ENCODE measurements around the gene NANOS3.

The NANOS3 gene

DNA sequence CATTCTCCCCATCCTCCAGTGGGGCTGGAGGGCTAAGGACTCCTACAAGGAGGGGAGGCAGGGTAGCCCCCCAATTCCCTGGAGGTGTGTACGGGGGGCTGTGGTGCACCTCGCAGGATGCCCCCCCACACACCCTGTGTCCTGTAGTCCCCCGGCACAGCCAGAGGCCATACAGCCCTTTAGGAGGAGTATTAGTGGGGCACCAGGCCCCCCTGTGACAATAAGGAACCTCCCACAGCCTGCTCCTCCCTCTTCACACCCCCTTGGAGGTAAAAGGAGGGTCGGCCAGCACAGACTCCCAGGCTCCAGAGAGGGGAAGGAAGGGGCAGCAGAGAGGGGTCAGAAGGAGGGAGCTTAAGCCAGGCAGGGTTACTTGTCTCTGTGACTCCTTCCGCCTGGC lies at the start of gene NANOS3:
TSS of gene NANOS3 (plus strand) at position 301 of the 400 bp plus-strand sequence. CDS start 115 bp downstream, outside the sequence.
- no peak for DNase-seq

DNA sequence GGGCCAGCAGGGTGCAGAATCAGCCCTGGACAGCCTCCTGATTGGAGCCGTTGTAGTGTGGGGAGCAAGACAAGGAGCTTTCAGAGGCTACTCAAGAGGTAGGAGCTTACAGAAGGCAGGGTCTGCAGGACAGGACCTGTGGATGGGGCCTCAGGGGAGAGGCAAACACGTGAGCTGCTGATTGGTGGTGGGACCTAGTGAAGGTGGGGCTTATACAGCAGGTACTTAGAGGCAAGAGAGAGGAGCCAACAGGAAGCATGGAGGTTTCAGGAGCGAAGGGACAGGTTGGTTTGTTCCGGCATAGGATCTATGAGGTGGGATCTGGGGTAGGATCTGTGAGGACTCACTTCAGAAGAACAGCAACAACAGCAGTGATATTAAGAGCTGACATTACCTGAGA lies 49.3 kb upstream of the NANOS3 start:
- DNase-seq: no peak

DNA sequence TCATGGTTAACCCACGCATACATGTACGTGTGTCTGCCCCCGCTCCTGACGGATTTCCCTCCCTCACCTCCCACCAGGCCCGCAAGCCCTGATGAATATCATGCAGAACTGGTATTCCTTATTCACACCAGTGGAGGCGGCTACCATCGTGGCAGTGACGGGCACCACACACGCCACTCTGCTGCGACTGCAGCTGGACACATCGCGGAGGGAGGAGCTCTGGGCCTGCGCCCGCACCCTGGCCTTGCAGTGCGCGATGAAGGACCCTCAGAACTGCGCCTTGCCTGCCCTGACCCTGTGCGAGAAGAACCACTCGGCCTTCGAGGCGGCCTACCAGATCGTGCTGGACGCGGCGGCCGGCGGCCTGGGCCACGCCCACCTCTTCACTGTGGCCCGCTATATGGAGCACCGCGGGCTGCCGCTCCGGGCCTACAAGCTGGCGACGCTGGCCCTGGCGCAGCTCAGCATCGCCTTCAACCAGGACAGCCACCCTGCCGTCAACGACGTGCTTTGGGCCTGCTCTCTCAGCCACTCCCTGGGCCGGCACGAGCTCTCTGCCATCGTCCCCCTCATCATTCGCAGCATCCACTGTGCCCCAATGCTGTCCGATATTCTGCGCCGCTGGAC lies 46.7 kb upstream of the NANOS3 start:
- no peak for DNase-seq

- no peak for DNase-seq
These were observed 46.0 kb upstream of the NANOS3 start for GRCh38 chr19:13830741-13831536.

DNA sequence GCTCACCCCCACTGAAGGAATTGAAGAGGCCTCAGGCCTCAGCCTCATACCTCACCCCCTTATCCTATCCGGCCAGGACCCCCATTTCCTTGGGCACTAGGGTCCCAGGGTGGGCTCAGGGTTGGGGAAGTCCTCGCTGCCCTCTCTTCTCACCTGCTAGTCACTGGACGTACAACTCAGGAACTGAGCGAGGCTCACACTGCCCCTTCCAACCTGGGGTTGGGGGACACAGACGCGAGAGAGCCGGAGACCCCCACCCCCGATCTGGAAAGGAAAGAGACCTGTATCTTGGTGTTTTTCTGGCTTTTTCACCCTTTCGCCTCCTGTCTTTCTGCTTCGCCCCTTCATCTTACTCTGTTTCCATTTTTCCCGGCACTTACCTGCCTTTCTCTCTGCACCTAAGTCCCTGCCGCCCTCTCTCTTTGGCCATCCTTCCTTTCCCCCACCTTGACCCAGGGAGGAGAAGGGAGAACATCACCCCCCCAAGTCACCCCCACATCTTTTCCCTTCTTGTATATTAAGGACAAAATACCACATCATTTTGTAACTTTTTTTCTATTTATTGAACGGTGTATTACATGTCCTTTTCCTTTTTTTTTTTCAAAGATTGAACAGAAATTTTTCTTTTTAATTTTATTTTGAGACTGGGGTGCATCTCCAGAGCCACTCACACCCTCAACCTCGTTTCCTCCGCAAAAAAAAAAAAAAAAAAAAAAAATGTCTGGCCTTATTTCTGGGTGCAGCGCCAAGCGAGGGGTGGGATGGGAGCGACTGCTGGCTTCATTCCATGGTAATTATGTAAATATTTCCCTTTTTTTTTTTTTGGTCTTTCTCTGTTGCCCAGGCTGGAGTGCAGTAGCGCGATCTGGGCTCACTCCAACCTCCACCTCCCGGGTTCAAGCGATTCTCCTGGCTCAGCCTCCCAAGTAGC lies 45.1 kb upstream of the NANOS3 start:
- DNase-seq: no peak

DNA sequence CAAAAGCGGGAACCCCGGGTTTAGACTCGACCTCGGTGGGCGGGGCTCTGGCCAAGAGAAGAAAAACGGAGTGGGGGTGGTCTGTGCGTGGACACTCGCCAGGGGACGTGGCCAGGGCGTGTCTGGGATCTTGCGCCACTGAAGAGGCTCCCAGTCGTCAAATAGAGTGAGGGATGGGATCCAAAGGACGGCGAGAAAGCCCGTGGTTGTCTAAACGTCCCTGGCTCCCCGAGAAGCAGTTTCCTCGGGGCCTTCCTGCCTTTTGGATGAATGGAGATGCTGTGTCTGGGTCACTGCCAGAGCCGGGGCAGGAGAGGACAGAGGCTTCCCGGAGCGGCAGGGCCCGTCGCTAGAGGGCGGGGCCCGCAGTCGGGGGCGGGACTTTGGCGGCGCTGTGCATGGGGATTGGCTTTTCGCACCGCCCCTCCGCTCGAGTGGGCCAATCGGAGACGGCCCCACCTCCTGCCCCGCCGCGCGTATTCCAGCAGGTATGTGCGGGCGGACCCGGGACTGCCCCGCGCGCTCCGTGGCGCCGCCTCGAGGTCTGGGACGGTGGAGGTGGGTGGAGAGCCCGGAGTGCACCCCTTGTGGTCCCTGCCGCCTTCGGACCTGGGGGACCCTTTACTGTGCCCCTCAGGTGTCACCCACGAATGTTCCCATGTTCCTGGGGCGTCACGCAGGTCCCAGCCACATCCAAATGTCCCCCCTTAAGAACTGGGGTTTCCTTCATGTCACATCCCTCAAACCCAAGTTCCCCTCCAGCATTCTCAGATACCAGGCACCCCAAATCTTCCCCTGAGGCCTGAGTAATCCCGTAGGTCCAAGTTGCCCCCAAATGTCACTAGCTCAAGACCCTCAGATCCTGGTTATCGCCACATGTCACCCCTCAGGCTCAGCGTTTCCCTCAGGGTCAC lies 43.3 kb upstream of the NANOS3 start:
- DNase-seq: peak; percentile 94

DNA sequence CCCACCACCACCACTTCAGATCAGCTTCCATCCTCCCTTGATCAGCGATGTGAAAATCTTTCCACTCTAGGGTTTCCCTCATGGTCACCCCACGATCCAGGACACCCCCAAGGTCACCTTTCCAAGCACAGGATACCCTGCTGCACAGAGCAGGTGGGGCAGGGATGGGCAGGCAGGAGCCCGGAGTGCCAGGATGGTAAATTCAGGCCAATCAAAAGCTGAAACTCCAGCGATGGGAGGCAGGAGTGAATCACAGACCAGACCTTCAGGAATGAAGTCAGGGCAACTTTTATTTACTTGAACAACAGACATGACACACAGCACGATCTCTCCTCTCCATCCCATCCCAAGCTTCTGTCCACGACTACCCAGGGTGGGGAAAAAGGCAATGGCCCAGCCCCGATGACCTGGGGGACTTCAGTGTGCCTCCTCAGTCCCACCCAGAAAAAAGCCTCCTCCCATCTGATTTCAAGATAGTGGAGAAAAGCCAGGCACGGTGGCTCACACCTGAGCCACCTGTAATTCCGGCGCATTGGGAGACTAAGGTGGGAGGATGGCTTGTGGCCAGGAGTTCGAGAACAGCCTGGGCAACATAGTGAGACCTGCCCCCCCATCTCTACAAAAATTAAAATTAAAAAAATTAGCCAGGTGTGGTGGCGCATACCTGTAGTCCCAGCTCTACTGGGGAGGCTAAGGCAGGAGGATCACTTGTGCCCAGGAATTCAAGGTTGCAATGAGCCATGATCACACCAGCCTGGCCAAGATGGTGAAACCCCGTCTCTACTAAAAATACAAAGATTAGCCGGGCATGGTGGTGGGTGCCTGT lies 42.5 kb upstream of the NANOS3 start:
- peak; percentile 21 for DNase-seq

DNA sequence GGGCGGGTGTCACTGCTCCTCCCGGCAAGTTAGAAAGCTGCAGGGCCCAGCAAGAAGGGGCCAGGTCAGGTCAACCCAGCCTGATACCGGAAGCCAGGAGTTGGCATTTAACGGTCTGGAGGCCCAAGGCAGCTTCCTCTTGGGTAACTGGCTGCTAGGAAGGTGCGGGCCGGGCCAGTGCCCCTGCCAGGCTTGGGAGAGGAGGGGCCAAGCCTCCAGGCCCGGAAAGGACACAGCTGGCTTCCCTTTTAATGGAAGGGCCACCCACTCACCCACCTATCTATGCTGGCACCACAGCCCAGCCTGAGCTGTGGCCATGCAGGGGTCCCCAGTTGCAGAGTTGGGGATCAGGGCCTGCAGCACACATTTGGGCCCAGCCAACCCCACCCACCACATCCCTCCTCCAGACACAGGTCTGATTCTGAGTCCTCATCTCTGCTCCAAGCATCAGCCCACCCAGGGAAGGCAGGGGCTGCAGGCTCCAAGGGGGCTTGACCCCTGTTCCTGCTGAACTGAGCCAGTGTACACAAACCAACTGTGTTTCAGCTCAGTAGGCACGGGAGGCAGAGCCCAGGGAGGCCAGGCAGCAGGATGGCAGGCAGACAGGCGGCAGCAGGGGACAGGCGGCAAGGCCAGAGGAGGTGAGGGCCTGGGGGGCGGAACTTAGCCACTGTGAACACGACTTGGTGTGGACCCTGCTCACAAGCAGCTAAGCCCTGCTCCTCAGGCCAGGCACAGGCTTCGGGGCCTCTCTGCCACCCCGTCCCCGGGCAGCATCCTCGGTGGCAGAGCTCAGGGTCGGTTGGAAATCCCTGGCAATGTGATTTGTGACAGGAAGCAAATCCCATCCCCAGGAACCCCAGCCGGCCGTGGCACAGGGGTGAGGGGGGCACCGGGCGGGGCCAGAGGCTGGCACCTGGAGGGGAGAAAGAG lies 40.9 kb upstream of the NANOS3 start:
- DNase-seq: no peak

GRCh38 chr19:13838435-13839129 lies 38.4 kb upstream of the NANOS3 start:
- no peak for DNase-seq

DNA sequence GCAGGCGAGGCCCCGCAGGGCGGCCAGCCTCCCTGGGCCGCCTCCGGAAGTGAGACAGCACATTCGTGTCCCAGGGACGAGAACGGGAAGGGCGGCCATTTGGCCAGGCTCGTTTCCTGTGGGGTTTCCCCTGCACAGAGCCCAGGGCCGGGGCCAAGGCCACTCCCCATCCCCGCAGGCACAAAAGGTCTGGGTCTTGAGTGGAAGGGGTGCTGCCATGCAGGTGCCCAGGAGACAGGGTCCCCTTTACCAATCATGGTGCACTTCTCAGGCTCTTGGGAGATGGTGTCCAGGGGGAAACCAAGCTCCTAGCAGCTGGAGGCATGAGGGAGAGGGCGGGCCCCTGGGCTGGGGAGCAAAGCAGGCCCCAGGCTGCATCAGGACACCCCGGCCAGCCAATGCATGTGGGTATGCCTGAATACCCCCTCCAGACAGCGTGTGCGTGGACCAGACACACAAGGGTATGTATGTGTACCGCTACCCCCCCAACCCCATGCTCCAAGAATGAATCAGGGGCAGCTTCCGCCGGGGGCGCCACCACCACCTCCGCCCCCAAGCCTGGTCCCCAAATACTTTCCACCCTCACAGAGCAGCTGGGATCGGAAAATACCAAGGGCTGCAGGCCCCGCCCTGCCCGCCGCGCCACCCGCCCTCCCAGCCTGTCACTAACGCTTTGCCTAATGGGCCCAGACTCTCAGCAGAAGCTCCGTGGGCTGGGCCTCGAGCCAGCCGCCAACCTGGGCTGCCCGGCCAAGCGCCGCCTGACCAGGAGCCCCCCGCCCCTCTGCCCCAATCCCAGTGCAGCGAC lies 37.6 kb upstream of the NANOS3 start:
- peak; percentile 91 for DNase-seq

DNA sequence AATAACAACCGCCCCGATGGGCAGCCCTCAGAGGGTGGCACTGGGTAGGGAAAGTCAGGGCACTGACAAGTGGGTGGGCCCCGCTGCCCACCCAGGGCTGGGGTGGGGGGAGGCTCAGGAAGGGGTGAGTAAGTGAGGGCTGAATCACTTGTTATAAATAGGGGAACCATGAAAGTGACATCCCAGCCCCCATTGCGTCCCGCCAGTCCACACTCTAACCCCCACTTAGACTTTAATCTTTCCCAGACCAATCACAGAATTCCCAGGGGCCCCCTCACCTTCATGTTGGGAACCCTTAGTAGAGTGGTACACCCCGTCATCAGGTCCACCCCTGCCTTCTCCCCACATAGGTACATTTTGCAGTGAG lies 37.0 kb upstream of the NANOS3 start:
- no peak for DNase-seq

DNA sequence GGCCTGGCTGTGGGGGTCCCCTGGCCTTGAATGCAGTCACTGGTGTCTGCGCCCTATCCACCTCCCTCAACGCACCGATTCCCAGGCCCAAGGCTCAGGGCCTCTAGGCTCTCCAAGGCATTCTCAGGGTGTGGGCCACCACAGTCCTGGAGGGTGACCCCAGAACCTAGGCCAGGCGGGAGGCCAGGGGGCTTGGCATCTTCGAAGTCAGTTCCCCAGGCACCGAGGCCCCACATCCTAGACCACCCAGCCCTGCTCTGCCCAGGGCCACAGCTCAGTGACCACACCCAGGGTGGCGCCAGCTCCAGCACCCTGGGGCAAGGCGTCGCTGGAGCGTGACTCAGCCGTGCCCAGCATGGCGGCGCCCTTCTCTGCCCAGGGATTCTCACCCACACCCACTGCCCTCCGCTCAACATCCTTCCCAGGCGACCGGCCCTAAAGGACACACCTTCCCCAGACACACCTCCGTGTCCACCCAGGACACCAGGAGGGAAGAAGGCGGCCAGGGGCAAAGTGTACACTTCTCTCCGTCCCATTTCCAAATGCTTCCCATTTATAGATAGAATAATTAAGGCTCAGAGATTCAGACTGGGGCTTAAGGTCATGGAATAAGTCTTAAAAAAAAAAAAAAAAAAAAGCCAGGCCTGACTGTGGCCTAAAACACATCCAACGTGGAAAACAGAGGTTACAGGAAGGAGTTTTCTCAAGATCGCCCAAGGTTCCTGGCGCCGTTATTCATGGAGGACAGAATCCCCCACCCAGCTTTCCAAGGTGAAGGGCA lies 36.4 kb upstream of the NANOS3 start:
- no peak for DNase-seq

DNA sequence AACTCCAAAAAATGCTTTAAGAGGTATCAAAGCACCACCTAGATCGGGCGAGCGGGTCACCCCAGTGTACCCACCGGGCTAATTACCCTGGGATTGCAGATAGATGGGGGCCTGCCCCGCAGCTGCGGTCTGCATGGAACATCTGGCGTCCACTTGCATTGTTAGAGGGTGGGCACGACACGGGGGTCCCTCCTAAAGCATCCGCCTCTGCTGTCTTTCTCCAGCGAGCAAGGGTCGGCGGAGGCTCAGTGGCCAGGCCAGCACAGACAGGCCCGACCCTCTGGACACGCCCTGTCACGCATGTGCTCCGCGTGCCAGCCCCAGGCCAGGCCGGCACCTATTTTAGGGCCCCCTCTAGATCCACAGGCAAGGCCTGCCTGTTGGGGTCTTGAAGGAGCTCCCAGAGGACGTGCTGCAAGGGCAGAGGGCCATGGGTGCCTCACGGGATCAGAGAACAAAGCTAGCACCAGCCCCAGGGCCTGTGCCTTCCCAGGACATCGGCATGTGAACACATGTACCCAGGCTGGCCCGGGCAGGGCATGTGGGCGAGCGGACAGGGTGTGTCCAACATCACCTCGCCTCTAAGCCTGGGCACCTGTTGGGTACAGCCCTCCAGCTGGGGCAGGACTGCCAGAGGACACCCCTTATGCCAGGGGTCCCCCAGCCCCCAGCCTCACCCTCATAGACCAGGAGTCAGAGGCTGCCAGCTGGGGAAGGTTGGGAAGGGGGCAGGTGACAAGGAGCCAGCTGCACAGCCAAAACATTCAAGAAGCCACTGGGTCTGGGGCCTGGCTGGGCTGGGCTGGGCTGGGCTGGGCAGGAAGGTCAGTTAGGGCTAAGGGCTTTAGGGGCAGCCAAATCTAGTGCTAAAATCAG lies 35.6 kb upstream of the NANOS3 start:
- DNase-seq: no peak

DNA sequence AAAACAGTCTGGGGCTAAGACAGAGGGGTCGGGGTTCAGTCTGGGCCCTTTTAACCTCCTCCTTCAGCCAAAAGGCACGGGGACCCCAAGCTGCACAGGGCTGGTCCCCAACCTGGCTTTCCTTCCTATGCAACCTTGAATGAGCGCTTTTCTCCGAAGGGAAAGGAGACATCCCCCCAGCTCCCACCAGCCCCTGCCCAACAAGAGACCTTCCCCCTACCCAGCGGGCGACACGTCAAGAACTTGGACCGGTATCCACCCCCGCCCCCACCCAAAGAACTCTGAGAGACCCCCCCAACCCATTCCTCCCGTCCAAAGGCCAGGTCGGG lies 35.0 kb upstream of the NANOS3 start:
- no peak for DNase-seq

GRCh38 chr19:13842291-13843103 lies 34.4 kb upstream of the NANOS3 start:
- peak; percentile 74 for DNase-seq

Data from eye (tissue), 1 donor.